GM18499 (cell line): Measurements from ENCODE around the gene TF.

Experiments
- ATAC-seq: cut with Tn5 transposase; IDR thresholded peaks from one replicate; pipeline ENCODE4 v1.9.1; 2021; ENCODE audit warnings: moderate number of reproducible peaks; ENCODE audit not compliant: insufficient read depth, unreplicated experiment

The TF gene

DNA sequence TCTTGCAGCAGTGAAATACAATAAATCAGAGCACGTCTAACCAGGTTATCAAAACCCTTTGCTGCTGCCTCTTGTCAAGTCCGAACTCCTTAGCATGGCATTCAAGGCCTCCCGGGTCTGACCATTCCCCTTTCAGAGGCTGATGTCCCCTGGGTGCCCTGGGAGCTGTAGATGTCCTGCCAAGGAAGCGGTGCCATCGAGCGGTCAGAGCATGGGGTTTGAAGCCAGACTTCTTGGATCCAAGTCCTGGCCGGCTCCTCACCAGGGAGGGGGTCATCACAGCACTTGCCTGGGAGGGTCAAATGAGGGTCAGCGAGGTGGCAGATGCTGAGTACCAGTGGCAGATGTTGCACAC, 496 bp downstream of the TF start:
- no peak for ATAC-seq

DNA sequence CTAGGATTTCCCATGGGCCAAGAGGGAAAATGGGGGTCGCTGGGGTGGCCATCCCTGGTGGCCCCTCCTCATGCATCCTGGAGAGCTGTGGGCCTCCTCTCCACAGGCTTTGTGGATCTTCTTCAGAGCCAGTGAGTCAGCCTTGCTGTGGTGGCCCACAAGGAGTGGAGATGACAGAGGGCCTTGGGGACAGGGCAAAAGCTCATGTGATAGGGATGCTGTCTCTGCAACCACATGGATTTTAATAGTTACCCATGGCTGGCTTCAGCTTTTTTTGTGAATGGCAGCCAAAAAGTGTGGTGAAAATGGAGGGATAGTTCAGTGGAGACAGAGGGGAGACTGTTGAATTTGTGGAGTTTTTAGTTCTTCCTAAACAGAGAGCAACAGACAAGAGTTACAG, 1.2 kb downstream of the TF start:
- ATAC-seq = no peak

DNA sequence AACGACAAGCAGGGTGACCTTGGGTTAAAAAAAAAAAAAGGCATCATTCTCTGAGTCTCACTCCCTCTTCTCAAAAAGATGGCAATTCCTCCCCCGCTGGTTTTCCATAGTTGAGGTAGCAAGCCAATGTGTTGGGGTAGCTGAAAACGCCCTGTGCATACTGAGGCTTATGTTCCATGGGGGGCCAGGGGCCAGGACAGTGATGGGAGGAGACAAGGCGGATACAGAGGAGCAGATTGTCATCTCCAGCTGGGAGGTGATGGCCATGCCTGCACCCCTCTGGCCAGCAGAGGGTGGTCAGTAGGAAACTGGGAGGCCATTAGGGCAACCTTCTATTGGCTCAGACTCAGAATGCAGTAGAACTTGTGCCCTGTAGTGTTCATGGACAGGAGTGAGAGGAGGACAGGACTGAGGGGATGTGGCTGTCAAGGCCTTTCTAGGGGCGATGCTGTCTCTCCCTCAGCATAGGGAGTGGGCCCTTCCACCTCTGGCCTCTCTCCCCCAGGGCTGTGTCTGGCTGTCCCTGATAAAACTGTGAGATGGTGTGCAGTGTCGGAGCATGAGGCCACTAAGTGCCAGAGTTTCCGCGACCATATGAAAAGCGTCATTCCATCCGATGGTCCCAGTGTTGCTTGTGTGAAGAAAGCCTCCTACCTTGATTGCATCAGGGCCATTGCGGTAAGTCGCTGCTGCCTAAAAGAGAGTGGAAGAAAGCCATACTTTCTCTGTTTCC, 1.9 kb downstream of the TF start:
- ATAC-seq = no peak

DNA sequence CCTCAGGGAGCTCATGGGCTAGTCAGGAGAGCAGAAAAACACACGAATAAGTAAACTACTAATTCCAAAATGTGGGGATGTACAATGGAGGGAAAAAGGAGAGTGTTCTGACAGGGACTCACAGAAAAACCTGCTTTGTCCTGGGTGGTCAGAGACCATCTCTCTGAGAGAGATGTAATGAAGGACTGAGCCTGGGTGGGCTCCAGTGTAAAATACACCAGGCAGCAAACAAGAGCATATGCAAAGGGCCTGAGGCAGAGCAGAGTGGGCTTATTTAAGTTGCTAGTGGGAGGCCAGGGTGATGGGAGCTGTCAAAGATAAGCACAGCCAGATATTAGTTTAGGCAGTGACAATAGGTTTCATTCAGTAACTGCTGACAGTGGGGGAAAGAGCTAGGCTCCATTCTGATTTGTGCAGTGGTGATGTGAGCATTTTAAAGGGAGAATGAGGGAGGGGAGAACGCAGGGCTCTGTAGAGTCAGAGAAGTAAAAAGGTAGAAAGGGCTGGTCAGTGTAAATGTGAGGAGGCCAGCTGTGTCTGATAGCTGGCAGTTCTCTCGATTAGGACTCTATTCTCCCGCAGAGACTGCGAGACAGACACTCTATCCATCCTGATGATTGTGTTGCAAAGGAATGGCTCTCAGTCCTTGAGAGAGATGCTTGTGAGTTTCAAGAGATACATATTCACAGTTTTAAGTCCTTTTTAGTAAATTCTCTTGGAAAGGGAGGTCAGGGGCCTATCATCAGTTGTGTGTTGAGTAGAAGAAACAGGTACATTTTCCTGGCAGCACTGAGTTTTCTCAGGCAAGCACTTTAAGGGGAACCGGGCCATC, 3.5 kb downstream of the TF start:
- ATAC-seq = no peak

DNA sequence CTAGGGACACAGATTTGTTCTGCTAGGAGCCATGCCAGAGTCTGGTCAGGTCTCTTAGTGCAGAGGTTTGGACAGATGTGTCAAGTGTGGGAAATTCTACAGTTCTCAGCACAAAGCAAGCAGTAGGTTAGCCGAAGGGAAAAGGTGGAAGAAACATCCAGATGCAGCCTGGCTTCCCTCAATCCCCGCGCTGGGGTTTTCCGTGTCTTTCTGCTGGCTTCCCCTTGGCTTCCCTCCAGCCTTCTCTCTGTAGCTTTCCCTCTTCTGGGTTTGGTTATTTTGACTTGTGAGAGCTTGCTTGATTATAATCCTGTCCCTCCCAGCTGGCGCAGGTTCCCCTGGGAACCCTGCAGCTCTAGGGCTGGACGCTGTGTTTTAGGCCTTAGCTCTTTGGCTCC, 4.1 kb downstream of the TF start:
- ATAC-seq = no peak

DNA sequence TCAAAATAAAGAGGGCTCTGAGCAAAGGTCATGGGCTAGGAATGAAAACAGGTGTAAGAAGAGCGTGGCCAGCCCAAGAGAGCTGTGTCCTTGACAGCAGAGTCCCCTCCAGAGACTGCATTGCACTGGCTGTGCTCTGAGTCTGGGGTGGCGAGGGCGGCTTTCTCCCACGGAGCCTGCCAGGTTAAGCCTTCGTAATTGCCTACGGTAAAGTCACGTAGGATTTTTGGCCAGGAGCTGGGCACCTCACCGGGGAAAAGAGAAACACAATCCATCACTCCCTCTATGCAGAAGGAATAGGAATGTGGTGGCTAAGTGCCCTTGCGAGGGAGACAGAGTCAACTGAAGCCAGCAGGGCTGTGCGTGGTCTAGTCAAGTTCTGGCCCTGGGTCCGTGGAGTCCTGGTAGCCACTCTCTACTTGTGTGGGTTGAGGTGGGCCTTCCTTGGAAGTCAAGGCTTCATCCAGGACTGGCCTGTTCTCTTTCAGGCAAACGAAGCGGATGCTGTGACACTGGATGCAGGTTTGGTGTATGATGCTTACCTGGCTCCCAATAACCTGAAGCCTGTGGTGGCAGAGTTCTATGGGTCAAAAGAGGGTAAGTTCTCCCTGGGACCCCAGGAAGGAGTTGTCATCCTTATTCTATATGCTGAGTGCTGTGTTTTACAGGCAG, 7.0 kb downstream of the TF start:
- no peak for ATAC-seq

DNA sequence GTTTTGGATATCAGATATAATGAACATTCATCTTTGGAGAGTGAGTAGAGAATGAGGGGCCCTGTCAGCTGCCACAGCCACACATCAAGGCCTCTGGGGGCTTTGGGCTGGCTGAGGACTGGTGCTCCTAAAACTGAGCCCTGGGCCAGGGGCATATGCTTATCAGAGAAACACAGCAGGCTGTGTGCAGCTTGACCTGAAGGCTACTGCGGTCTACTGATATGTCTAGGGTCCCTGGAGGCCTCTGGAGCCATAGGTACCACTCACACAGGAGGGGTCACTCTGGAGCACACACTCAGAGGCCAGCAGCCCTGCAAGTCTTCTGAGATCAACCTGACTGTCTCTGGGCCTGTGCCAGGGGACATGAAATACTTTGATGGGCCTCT, 7.6 kb downstream of the TF start:
- ATAC-seq = no peak

DNA sequence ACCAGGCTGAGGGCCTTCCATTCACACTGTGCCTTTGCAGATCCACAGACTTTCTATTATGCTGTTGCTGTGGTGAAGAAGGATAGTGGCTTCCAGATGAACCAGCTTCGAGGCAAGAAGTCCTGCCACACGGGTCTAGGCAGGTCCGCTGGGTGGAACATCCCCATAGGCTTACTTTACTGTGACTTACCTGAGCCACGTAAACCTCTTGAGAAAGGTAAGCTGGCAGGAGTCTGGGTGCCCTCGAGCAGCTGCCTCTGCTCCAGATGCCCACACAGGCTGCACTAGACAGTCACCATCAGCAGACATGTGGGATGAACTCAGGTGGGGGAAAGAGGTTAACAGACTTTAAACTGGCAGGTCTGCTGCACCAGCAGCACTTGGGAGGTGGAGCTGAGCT, 8.3 kb downstream of the TF start:
- no peak for ATAC-seq

- ATAC-seq = no peak
Measured at GRCh38 chr3:133754973-133755828, 9.0 kb downstream of the TF start.

DNA sequence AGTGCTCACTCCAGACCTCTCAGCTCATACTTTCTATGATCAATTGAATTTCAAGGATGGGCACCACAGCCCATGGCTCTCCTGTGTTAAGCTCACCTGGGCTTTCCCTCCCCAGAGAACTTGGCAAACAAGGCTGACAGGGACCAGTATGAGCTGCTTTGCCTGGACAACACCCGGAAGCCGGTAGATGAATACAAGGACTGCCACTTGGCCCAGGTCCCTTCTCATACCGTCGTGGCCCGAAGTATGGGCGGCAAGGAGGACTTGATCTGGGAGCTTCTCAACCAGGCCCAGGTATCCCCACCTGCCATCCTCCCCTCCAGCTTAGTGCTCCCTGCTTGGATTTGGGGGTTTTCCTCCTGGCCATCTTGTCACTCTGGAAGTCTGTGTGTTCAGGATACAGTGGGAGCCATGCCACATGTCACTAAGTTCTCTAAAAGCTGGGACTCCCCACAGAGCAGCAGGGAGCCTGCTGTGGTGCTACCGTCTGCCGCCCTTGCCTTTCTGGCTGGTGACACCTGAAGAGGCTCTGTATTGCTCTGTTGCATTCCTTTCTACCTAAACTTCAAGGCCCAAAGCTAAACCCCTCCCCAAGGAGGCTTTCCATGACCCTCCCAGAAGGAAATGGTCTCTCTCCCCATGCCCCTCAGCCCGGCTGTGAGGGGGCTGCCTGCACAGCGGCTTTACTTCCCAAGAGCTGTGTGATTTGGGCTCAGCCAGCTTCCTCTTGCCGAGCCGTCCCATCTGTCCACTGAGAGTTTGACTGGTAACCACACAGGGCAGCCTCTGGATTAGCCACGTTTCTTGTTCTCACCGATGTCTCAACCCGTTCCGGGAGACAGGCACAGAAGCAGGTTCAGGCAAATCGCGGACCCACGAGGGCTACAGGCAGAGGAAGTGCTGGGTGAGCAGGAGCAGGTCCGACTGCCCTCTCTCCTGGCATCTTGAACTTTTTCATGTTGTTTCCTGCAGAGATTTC, 10.8 kb downstream of the TF start:
- no peak for ATAC-seq

GRCh38 chr3:133757701-133758567, 11.7 kb downstream of the TF start:
- no peak for ATAC-seq

- ATAC-seq = no peak
Measured at GRCh38 chr3:133758568-133758928, 12.4 kb downstream of the TF start.

- ATAC-seq = no peak
Measured at GRCh38 chr3:133758964-133759739, 13.0 kb downstream of the TF start.

GRCh38 chr3:133759740-133760305, 13.6 kb downstream of the TF start:
- no peak for ATAC-seq

- no peak for ATAC-seq
Measured at GRCh38 chr3:133760916-133761315, 14.7 kb downstream of the TF start.

DNA sequence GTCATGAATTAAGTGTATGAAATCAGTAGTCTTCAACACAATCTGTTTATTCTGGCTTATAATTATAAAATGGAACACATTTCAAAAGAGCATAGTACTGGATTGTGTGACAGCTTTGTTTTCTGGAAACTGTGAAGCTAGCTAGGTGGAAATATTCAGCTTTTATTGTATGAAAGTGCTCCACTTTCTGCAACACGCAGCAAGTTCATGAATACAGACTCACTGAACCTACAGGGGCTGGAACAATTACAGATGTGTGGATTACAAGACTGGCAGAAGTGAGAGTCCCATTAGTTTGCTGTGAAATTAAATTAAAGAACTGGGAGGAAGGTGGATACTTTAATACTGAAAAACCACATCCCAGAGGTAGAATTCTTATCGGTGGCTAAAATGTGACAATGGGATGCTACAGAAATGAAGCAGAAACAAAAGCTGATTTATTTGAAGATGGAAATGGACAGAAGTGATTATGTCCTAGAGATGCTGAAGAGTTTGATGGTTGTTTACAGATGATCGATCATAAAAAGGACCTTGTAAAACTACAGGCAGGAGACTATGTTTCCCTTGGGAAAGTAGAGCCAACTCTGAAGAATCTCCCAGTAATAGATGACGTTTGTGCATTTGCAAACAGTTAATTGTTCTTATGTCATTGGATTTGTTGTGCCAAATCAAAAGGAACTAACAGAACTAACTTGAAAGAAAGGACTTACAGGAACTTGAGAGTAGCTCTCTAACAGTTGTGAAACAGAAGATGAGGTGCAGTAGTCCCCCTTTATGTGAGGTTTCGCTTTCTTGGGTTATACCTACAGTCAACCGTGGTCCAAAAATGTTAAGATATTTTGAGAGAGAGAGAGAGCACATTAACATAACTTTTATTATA, 15.7 kb downstream of the TF start:
- no peak for ATAC-seq

DNA sequence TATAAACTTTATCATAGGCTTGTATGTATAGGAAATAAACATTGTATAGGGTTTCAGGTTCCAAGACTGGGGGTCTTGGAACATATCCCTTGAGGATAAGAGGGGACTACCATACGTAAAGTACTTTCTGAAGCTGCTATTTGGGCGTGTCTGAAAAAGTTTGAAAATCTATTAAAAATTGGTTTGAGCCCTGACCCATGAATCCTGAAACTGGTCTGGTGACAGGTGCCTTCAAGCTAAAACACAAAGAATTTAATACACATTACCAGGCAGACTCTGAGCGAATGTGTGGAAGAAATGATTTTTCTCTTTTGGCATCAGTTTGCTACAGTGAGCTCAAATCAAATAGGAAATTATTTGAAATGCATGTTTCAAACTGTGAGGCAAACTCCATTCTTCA, 16.3 kb downstream of the TF start:
- no peak for ATAC-seq
